Measurements from ENCODE around the gene DCST1. TPM values are rescaled to one million over a fixed set of nuclear protein-coding genes. Genes with fewer than 3 reads are reported as not detected.

DCST1 gene
- total RNA-seq, 2 experiments from 2014 or later, result 0.33 to 0.39 TPM

DNA sequence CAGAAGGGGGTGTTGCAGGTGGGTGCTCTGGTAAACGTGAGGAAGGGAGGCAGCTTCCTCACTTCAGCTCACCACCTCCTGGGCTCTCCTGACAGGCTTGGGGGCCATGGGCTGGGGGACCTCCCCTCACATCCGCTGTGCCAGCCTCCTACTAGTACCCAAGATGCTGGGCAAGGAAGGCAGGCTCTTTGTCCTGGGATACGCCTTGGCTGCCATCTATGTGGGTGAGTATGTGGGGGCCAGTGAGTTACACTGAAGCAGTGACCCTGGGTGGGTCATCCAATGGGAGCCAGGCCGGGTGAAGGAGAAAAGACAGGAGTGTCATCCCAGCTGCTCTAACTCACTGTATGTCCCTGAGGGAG, 5.7 kb downstream of the DCST1 start:
- H3K4me1 Mint-ChIP-seq (ENCODE audit: low read depth), result no peaks in the 10 kb centered on the region
- H3K36me3 Mint-ChIP-seq (ENCODE audit: low read depth), result no peaks in the 10 kb centered on the region
- TF ChIP-seq CTCF (IDR thresholded peaks at IDR 0.05), result no peak
- Histone ChIP-seq H3K27me3 (ENCODE audit: control insufficient read depth in 1 of 2, insufficient read depth in 2 of 2, low read length in 2 of 2) (no peaks in the 10 kb centered on the region), H3K4me3 (ENCODE audit: low read length) (no peak overlapping the region), H3K4me1 (ENCODE audit: insufficient read depth, low read length) (no peaks in the 10 kb centered on the region), H3K9me3 (ENCODE audit: control insufficient read depth in 1 of 2, insufficient read depth in 1 of 2, low read length in 2 of 2) (no peaks in the 10 kb centered on the region), H3K27ac (ENCODE audit: low read depth in 1 of 2, low read length in 2 of 2) (no peak overlapping the region), H3K36me3 (ENCODE audit: insufficient read depth, low read length) (no peaks in the 10 kb centered on the region)
- POLR2A ChIA-PET, result no interaction called here
- intact Hi-C loops (cut with DNase I, micrococcal nuclease), result loop anchor here in 1 of 2 experiments (10.0 kb wide), 1 partner anchor 116 kb away; no protein-coding TSS in a partner anchor
- CTCF ChIA-PET, result interaction anchor here (0.6 to 1.7 kb wide), 2 partner anchors 22 to 66 kb away, joined by 3 to 6 read pairs; no protein-coding TSS in a partner anchor
- DNase-seq, result no peak
- no peak overlapping the region for H3K27ac Mint-ChIP-seq
- H3K9me3 Mint-ChIP-seq, result no peaks in the 10 kb centered on the region
- H3K4me3 Mint-ChIP-seq, result no peak overlapping the region
- no peaks in the 10 kb centered on the region for H3K27me3 Mint-ChIP-seq
- ATAC-seq (ENCODE audit: poor library complexity), result no peak

GRCh38 chr1:155040358-155041093, 6.9 kb downstream of the DCST1 start:
- Histone ChIP-seq H3K9me3 (ENCODE audit: control insufficient read depth in 1 of 2, insufficient read depth in 1 of 2, low read length in 2 of 2) (no peaks in the 10 kb centered on the region), H3K4me3 (ENCODE audit: low read length) (no peak overlapping the region), H3K36me3 (ENCODE audit: insufficient read depth, low read length) (no peaks in the 10 kb centered on the region), H3K27ac (ENCODE audit: low read depth in 1 of 2, low read length in 2 of 2) (no peak overlapping the region), H3K4me1 (ENCODE audit: insufficient read depth, low read length) (peaks cover 4% of the 10 kb centered on the region), H3K27me3 (ENCODE audit: control insufficient read depth in 1 of 2, insufficient read depth in 2 of 2, low read length in 2 of 2) (no peaks in the 10 kb centered on the region)
- ChIA-PET CTCF (interaction anchor here (2.4 kb wide), 1 partner anchor 21 kb away, joined by 8 read pairs; no protein-coding TSS in a partner anchor), POLR2A (no interaction called here)
- intact Hi-C loops (cut with DNase I, micrococcal nuclease), result no loop called here
- no peak overlapping the region for H3K4me3 Mint-ChIP-seq
- H3K27ac Mint-ChIP-seq, result no peak overlapping the region
- peaks cover 9% of the 10 kb centered on the region for H3K4me1 Mint-ChIP-seq (ENCODE audit: low read depth)
- no peaks in the 10 kb centered on the region for H3K36me3 Mint-ChIP-seq (ENCODE audit: low read depth)
- no peak for ATAC-seq (ENCODE audit: poor library complexity)
- DNase-seq, result no peak
- no peaks in the 10 kb centered on the region for H3K9me3 Mint-ChIP-seq
- no peaks in the 10 kb centered on the region for H3K27me3 Mint-ChIP-seq
- TF ChIP-seq CTCF (IDR thresholded peaks at IDR 0.05), result no peak

DNA sequence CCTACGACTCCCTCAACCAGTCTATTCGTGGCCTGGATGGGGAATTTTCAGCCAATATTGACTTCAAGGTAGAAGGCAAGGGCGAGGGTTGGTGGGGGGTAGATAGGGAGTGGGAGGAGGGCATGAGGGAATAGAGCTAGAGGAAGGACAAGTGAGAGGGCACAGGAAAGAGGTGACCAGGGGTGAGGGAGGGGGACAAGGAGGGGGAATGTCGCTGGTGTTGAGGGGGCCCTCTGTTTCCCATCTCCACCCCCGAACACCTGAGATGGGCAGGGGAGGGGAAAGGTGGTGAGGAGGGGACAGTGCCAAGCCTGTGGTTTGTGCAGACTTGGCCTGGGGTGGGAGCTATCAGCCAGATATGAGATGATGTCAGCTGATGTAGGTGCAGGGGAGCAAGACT, 9.2 kb downstream of the DCST1 start:
- Histone ChIP-seq H3K4me1 (ENCODE audit: insufficient read depth, low read length) (peaks cover 4% of the 10 kb centered on the region), H3K27ac (ENCODE audit: low read depth in 1 of 2, low read length in 2 of 2) (no peak overlapping the region), H3K36me3 (ENCODE audit: insufficient read depth, low read length) (no peaks in the 10 kb centered on the region), H3K9me3 (ENCODE audit: control insufficient read depth in 1 of 2, insufficient read depth in 1 of 2, low read length in 2 of 2) (no peaks in the 10 kb centered on the region), H3K4me3 (ENCODE audit: low read length) (no peak overlapping the region), H3K27me3 (ENCODE audit: control insufficient read depth in 1 of 2, insufficient read depth in 2 of 2, low read length in 2 of 2) (no peaks in the 10 kb centered on the region)
- Mint-ChIP-seq H3K4me1 (ENCODE audit: low read depth) (peaks cover 9% of the 10 kb centered on the region), H3K4me3 (no peak overlapping the region), H3K9me3 (no peaks in the 10 kb centered on the region), H3K27me3 (no peaks in the 10 kb centered on the region), H3K36me3 (ENCODE audit: low read depth) (no peaks in the 10 kb centered on the region), H3K27ac (no peak overlapping the region)
- no peak for ATAC-seq (ENCODE audit: poor library complexity)
- intact Hi-C loops (cut with DNase I, micrococcal nuclease), result no loop called here
- ChIA-PET POLR2A (no interaction called here), CTCF (interaction anchor here (2.4 to 3.5 kb wide), 2 partner anchors 19 to 26 kb away, joined by 8 to 15 read pairs; no protein-coding TSS in a partner anchor)
- DNase-seq, result no peak
- no peak for TF ChIP-seq CTCF (IDR thresholded peaks at IDR 0.05)
